Testis (tissue), 3 donors: ENCODE measurements around the gene H6PD. TPM values are rescaled to one million over a fixed set of nuclear protein-coding genes. Genes with fewer than 3 reads are reported as not detected.

Source experiments
- DNase-seq: peaks from one replicate; pipeline ENCODE4 v3.0.0-alpha.2; 2019
- H3K27ac ChIP-seq, 2 donors: fragments of 200-600 bp; sonication (generic); one replicate each; pipeline ENCODE4 v1.5.1; 2019
- H3K27me3 ChIP-seq: fragments of 200-600 bp; sonication (generic); one replicate; pipeline ENCODE4 v1.5.1; 2019
- H3K36me3 ChIP-seq: fragments of 200-600 bp; sonication (generic); one replicate; pipeline ENCODE4 v1.5.1; 2017; ENCODE audit warnings: low read depth; ENCODE audit errors: missing control alignments
- H3K4me1 ChIP-seq: fragments of 200-600 bp; sonication (generic); one replicate; pipeline ENCODE4 v1.5.1; 2019
- H3K4me3 ChIP-seq, 2 donors: fragments of 200-600 bp; sonication (generic); one replicate each; pipeline ENCODE4 v1.5.1; 2017 to 2019
- H3K9me3 ChIP-seq: fragments of 200-600 bp; sonication (generic); one replicate; pipeline ENCODE4 v1.5.1; 2017
- POLR2A ChIP-seq: fragments of 450-650 bp; IDR thresholded peaks from one replicate; pipeline ENCODE4 v1.6.1; 2017; ENCODE audit warnings: antibody characterized with exemption, mild to moderate bottlenecking, moderate library complexity
- WGBS, 2 donors: methylation state at CpG; one replicate each; pipeline ENCODE4 v1.1.5; 2018; 5-methylcytosine and 5-hydroxymethylcytosine counted together
- intact Hi-C: fragments of 100-400 bp; cut with DNase I; formaldehyde crosslinking; loops from one replicate; pipeline ENCODE4 v1.15.1; 2023; ENCODE audit warnings: low total_unique reads
- polyA plus RNA-seq: library from polyadenylated mRNA; stranded (reverse); fragments of 350-450 nt; fragmentation: Illumina TruSeq; extraction: RNeasy Lipid Tissue Mini Kit (QIAGEN cat#74804); gene quantifications from one replicate; pipeline ENCODE4 v1.2.3, GENCODE V29; 2014; ENCODE audit warnings: low read depth, low replicate concordance; ENCODE audit not compliant: insufficient read depth
- total RNA-seq, 2 donors: library from RNA; depleted of rRNA; stranded (reverse); fragments of >200 nt; gene quantifications; one replicate each; pipeline ENCODE4 v1.2.3, GENCODE V29; 2016
- TF ChIP-seq, protein P1 (sequence below), 3 experiments: fragments of 450-650 bp in 2 of 3; fragments of 200-600 bp in 1 of 3; sonication (generic) in 1 of 3; IDR thresholded peaks; one replicate each; pipeline ENCODE4 v1.5.1; 2016 to 2019; ENCODE audit warnings: antibody characterized with exemption in 3 of 3, mild to moderate bottlenecking in 2 of 3, moderate library complexity in 1 of 3

Gene H6PD
- total and polyA plus RNA-seq, 3 donors from 2014 or later = 23.8 to 67.8 (median 55.0) TPM

- H3K27ac ChIP-seq = no peak overlapping the region
- intact Hi-C loops = no loop called here
- peaks cover 5% of the 10 kb centered on the region for H3K4me1 ChIP-seq
- DNase-seq = no peak
- 53 to 77% methylated on average over 13 to 15 of the region's 15 CpGs for WGBS, 2 donors
- H3K36me3 ChIP-seq = no peaks in the 10 kb centered on the region
- no peak for TF ChIP-seq POLR2A
- TF ChIP-seq, protein P1, sequence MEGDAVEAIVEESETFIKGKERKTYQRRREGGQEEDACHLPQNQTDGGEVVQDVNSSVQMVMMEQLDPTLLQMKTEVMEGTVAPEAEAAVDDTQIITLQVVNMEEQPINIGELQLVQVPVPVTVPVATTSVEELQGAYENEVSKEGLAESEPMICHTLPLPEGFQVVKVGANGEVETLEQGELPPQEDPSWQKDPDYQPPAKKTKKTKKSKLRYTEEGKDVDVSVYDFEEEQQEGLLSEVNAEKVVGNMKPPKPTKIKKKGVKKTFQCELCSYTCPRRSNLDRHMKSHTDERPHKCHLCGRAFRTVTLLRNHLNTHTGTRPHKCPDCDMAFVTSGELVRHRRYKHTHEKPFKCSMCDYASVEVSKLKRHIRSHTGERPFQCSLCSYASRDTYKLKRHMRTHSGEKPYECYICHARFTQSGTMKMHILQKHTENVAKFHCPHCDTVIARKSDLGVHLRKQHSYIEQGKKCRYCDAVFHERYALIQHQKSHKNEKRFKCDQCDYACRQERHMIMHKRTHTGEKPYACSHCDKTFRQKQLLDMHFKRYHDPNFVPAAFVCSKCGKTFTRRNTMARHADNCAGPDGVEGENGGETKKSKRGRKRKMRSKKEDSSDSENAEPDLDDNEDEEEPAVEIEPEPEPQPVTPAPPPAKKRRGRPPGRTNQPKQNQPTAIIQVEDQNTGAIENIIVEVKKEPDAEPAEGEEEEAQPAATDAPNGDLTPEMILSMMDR (IDR thresholded peaks at IDR 0.05) = no peak
- H3K4me3 ChIP-seq = no peak overlapping the region
- no peaks in the 10 kb centered on the region for H3K9me3 ChIP-seq
- no peaks in the 10 kb centered on the region for H3K27me3 ChIP-seq
These were observed 35.8 kb downstream of the H6PD start for GRCh38 chr1:9270290-9270883.

DNA sequence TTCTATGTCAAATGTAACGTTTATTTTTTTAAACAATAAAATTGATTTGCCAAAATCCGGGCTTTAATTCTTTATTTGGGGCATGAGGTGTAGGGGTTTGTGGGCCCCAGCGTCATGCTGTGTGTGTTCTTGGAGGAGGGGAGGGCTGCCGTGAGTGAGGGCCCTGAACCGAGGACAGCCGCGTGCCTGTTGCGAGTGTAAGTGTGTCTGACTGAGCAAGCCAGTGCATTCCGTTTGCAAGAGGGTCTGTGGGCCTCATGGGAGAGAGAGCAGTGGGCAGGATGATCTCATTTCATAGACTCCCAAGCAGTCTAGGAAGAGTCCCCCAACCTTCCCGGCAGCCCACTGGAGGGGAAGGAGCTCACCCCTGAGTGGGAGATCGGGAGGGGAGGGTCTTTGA lies 36.7 kb downstream of the H6PD start:
- Histone ChIP-seq H3K27ac (no peak overlapping the region), H3K36me3 (no peaks in the 10 kb centered on the region), H3K4me3 (no peak overlapping the region), H3K9me3 (no peaks in the 10 kb centered on the region), H3K27me3 (no peaks in the 10 kb centered on the region), H3K4me1 (peaks cover 5% of the 10 kb centered on the region)
- intact Hi-C loops = no loop called here
- no peak for DNase-seq
- WGBS, 2 donors = 85 to 87% methylated on average over 11 of the region's 11 CpGs
- TF ChIP-seq, protein P1 (IDR thresholded peaks at IDR 0.05) = no peak
- TF ChIP-seq POLR2A = no peak

DNA sequence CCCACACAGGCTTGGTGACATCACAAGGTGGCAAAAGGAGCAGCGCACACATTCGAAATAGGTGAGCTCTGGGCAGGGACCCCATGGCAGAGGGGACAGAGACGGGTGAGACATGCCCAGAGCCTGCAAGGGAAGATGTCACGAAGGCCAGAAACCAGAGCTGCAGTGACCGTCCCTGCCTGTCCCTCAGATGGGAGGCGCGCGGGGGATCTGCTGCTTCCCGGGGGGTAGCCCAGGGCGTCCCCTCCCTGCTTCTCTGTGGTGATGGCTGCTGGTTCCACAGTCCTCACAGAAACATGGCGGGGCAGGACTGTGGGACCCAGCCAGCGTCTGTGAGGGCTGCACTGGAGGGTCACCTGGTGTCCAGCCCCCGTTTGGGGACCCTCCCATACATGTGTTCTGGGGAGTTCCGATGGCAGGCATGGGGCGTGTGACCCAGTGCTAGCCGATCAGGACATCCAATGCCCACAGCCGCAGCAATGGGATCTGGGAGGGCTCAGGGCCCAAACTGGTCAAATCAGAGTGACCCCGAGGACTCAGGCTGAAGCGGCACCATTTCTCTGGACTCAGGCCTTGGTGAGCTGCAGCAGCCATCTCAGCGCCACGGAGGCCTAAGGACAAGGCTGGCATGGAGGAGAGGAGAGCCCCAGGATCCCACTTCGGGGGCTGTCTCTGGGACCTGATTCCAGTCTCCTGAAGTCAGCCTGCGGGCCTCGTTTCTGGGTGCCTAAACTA lies 37.5 kb downstream of the H6PD start:
- H3K4me3 ChIP-seq = no peak overlapping the region
- no peaks in the 10 kb centered on the region for H3K9me3 ChIP-seq
- H3K4me1 ChIP-seq = peaks cover 5% of the 10 kb centered on the region
- TF ChIP-seq, protein P1 (IDR thresholded peaks at IDR 0.05) = no peak
- no peak for TF ChIP-seq POLR2A
- H3K36me3 ChIP-seq = no peaks in the 10 kb centered on the region
- no peaks in the 10 kb centered on the region for H3K27me3 ChIP-seq
- intact Hi-C loops = no loop called here
- 93 to 96% methylated on average over 4 to 24 of the region's 24 CpGs for WGBS, 2 donors
- DNase-seq = no peak
- no peak overlapping the region for H3K27ac ChIP-seq

DNA sequence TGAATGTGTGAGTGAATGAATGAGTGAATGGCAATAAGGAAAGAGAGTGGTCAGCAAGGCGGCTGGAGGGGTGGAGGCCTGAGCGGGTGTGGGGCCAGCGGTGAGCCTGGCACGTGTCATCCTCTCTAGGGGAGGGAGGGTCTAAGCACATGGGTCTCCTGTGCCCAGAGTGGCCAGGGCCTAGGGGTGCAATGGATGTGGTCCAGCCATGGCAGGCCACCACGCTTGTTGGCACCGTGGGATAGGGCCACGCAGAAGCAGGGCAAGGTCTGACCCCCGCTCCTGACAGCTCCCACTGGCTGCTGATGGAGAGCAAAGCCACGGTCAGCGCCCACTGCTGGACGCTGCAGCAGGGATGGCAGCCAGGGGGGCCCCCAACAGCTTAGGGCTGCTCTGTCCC lies 38.6 kb downstream of the H6PD start:
- no peaks in the 10 kb centered on the region for H3K27me3 ChIP-seq
- no peak overlapping the region for H3K4me3 ChIP-seq
- H3K9me3 ChIP-seq = no peaks in the 10 kb centered on the region
- DNase-seq = no peak
- H3K36me3 ChIP-seq = no peaks in the 10 kb centered on the region
- no peak for TF ChIP-seq POLR2A
- TF ChIP-seq, protein P1 (IDR thresholded peaks at IDR 0.05) = no peak
- intact Hi-C loops = no loop called here
- 75 to 82% methylated on average over 4 to 11 of the region's 11 CpGs for WGBS, 2 donors
- H3K27ac ChIP-seq = no peak overlapping the region
- H3K4me1 ChIP-seq = peaks cover 5% of the 10 kb centered on the region

DNA sequence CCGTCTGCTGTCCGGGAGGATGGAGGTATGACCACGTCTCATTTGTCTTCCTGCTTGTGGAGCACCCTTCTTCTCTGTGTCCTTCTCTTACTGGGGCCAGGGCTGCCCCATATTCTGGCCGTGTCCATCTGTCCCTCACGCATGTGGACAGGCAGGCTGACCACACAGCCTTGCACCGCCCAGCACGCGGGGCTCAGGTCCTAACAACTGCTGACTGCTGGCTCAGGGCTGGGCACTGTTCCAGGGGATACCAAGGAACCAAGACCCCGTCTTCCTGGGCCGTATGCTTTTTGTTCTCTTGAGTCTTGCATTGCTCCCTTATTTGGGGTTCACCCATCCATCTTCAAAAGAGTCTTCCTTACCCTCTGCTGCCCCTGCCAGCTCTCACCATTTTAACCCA lies 40.6 kb downstream of the H6PD start:
- no peak overlapping the region for H3K4me3 ChIP-seq
- peaks cover 13% of the 10 kb centered on the region for H3K4me1 ChIP-seq
- no peak for DNase-seq
- 80 to 93% methylated on average over 10 of the region's 10 CpGs for WGBS, 2 donors
- intact Hi-C loops = no loop called here
- H3K36me3 ChIP-seq = no peaks in the 10 kb centered on the region
- H3K27me3 ChIP-seq = no peaks in the 10 kb centered on the region
- no peak overlapping the region for H3K27ac ChIP-seq
- no peaks in the 10 kb centered on the region for H3K9me3 ChIP-seq
- TF ChIP-seq, protein P1 (IDR thresholded peaks at IDR 0.05) = no peak
- no peak for TF ChIP-seq POLR2A
